Endothelial cell of umbilical vein (primary cell): Measurements from ENCODE around the gene PDHX. TPM values are rescaled to one million over a fixed set of nuclear protein-coding genes. Genes with fewer than 3 reads are reported as not detected.

Experiments used
- BruUV-seq: library from RNA; stranded (reverse); fragments of 400-500 nt; replicated peaks from 2 replicates; lab custom pipeline; 2021; lab: Mats Ljungman, UMichigan
- CTCF ChIA-PET: fragments of 300-600, 350-600 bp; sonication (Branson Sonifier 250); formaldehyde crosslinking; loops from one replicate; lab custom pipeline; 2021; ENCODE audit warnings: antibody characterized with exemption, inconsistent platforms; lab: Charles Lee
- POLR2A ChIA-PET: fragments of 300-600, 350-600 bp; sonication (Branson Sonifier 250); formaldehyde crosslinking; loops from one replicate; lab custom pipeline; 2021; ENCODE audit warnings: antibody characterized with exemption, inconsistent platforms; lab: Charles Lee
- DNase-seq: peaks from one replicate; pipeline ENCODE4 v3.0.0-alpha.2; 2011; ENCODE audit warnings: low read depth, low spot score
- FAIRE-seq: peaks from 2 replicates; lab custom pipeline; 2011; peaks lifted over from hg19 to GRCh38; lab: Jason Lieb, UNC
- H2AFZ ChIP-seq: 2 replicates; pipeline ENCODE4 v1.6.0; 2012; ENCODE audit warnings: low read depth, low read length, control low read depth, inconsistent platforms
- H3K27ac ChIP-seq: 2 replicates; pipeline ENCODE4 v1.5.1; 2011; ENCODE audit warnings: low read depth, mild to moderate bottlenecking, control low read depth, low read length, moderate library complexity; ENCODE audit not compliant: insufficient read depth
- H3K27me3 ChIP-seq, 2 experiments: 2 replicates each; pipeline versions ENCODE4 v1.6.0 to v1.6.1; 2011; ENCODE audit warnings: low read length in 2 of 2, mixed read lengths in 1 of 2; ENCODE audit not compliant: control insufficient read depth in 2 of 2, insufficient read depth in 2 of 2
- H3K36me3 ChIP-seq, 2 experiments: 2 replicates in 1 of 2; 3 replicates in 1 of 2; pipeline ENCODE4 v1.5.1; 2011; ENCODE audit warnings: low read length in 2 of 2, mild to moderate bottlenecking in 1 of 2, moderate library complexity in 1 of 2; ENCODE audit not compliant: control insufficient read depth in 2 of 2, insufficient read depth in 2 of 2; ENCODE audit errors: extremely low read depth in 1 of 2
- H3K4me1 ChIP-seq: 3 replicates; pipeline ENCODE4 v1.5.1; 2011; ENCODE audit warnings: mild to moderate bottlenecking, low read length; ENCODE audit not compliant: control insufficient read depth, insufficient read depth; ENCODE audit errors: extremely low read depth
- H3K4me2 ChIP-seq: 2 replicates; pipeline ENCODE4 v1.6.1; 2011; ENCODE audit warnings: low read length, control low read depth, mixed read lengths; ENCODE audit not compliant: insufficient read depth
- H3K4me3 ChIP-seq, 3 experiments: fragments of 200-600 bp in 1 of 3; sonication (generic), shearing (Covaris generic) in 1 of 3; replicated peaks in 1 of 3; 2 replicates each; pipeline ENCODE4 v1.5.1; 2011 to 2016; ENCODE audit warnings: control low read depth in 3 of 3, low read length in 3 of 3, mild to moderate bottlenecking in 2 of 3, inconsistent platforms in 1 of 3, low read depth in 1 of 3, moderate library complexity in 1 of 3; ENCODE audit not compliant: insufficient read depth in 1 of 3
- H3K79me2 ChIP-seq: 2 replicates; pipeline ENCODE4 v1.6.0; 2012; ENCODE audit warnings: low read length, inconsistent platforms; ENCODE audit not compliant: control insufficient read depth, insufficient read depth
- H3K9ac ChIP-seq: replicated peaks from 2 replicates; pipeline ENCODE3; 2011; ENCODE audit warnings: low read length, control low read depth; ENCODE audit not compliant: insufficient read depth; ENCODE audit errors: extremely low read depth
- H3K9me1 ChIP-seq: replicated peaks from 3 replicates; pipeline ENCODE4 v1.6.0; 2011; ENCODE audit warnings: mild to moderate bottlenecking, low read length; ENCODE audit not compliant: control insufficient read depth, insufficient read depth; ENCODE audit errors: extremely low read depth
- H3K9me3 ChIP-seq: replicated peaks from 2 replicates; pipeline ENCODE4 v1.5.1; 2012; ENCODE audit warnings: low read length, inconsistent platforms; ENCODE audit not compliant: control insufficient read depth, insufficient read depth
- H4K20me1 ChIP-seq: replicated peaks from 2 replicates; pipeline ENCODE3; 2011; ENCODE audit warnings: mild to moderate bottlenecking, low read length; ENCODE audit not compliant: control insufficient read depth, insufficient read depth; ENCODE audit errors: extremely low read depth
- CTCF ChIP-seq, 2 donors: IDR thresholded peaks; 1 replicate in 1 of 2; 2 replicates in 1 of 2; pipeline ENCODE4 v1.5.1; 2011; ENCODE audit warnings: low read length in 2 of 2, mild to moderate bottlenecking in 2 of 2, moderate library complexity in 2 of 2, control low read depth in 1 of 2, inconsistent platforms in 1 of 2, low read depth in 1 of 2; ENCODE audit not compliant: insufficient read depth in 1 of 2; ENCODE audit errors: extremely low read depth in 1 of 2
- EZH2 ChIP-seq: IDR thresholded peaks from 2 replicates; pipeline ENCODE4 v1.6.1; 2012; ENCODE audit warnings: borderline replicate concordance, low read depth, mild to moderate bottlenecking, moderate library complexity, low read length, inconsistent platforms; ENCODE audit not compliant: severe bottlenecking
- FOS ChIP-seq: IDR thresholded peaks from 2 replicates; pipeline ENCODE4 v1.6.1; 2011; ENCODE audit warnings: mild to moderate bottlenecking, low read length, moderate library complexity, borderline replicate concordance; ENCODE audit not compliant: insufficient read depth
- GATA2 ChIP-seq: IDR thresholded peaks from 2 replicates; pipeline ENCODE4 v1.7.0; 2011; ENCODE audit warnings: low read depth, mild to moderate bottlenecking, moderate library complexity, mixed read lengths, low read length; ENCODE audit not compliant: insufficient read length, insufficient read depth
- JUN ChIP-seq: IDR thresholded peaks from 2 replicates; pipeline ENCODE4 v1.6.1; 2011; ENCODE audit warnings: borderline replicate concordance, low read depth; ENCODE audit not compliant: insufficient read length, insufficient read depth
- MYC ChIP-seq: IDR thresholded peaks from one replicate; pipeline ENCODE4 v1.6.1; 2011; ENCODE audit warnings: mild to moderate bottlenecking, low read depth, low read length
- POLR2AphosphoS5 ChIP-seq: IDR thresholded peaks from 2 replicates; pipeline ENCODE4 v1.6.1; 2012; ENCODE audit warnings: low read depth, mild to moderate bottlenecking, control low read depth, low read length, moderate library complexity; ENCODE audit not compliant: insufficient read depth
- dilution Hi-C: fragments of 300-500 bp; cut with MboI; formaldehyde crosslinking; loops from one replicate; pipeline ENCODE4 v1.15.0; 2019; ENCODE audit warnings: low sequenced_read_pairs; ENCODE audit not compliant: extremely low pct_ligation_motif_present
- intact Hi-C: fragments of 100-400 bp; cut with micrococcal nuclease; formaldehyde crosslinking; loops from one replicate; pipeline ENCODE4 v1.10.0; 2022
- polyA plus RNA-seq, 4 experiments: library from polyadenylated mRNA; depleted of rRNA in 3 of 4; stranded (reverse) in 3 of 4; unstranded in 1 of 4; fragments of >200 nt; gene quantifications; 2 replicates each; pipeline versions ENCODE4 v1.2.1 to v1.2.3, GENCODE V29; 2011 to 2012; ENCODE audit warnings: missing spikeins in 1 of 4
- total RNA-seq: library from RNA; stranded (reverse); gene quantifications from 2 replicates; pipeline ENCODE4 v1.2.3, GENCODE V29; 2021
- TF ChIP-seq, protein P1 (sequence below): IDR thresholded peaks from 2 replicates; pipeline ENCODE4 v1.6.1; 2011; ENCODE audit not compliant: insufficient read depth, insufficient read length

PDHX gene
- total and polyA plus RNA-seq, 2 donors (not counting 3 experiments of a cell fraction or from before 2014, with no cell fraction given): 10.5 to 30.5 TPM

GRCh38 chr11:35010654-35011053 is 94.2 kb downstream of the PDHX start:
- no peak overlapping the region for H3K9ac ChIP-seq

DNA sequence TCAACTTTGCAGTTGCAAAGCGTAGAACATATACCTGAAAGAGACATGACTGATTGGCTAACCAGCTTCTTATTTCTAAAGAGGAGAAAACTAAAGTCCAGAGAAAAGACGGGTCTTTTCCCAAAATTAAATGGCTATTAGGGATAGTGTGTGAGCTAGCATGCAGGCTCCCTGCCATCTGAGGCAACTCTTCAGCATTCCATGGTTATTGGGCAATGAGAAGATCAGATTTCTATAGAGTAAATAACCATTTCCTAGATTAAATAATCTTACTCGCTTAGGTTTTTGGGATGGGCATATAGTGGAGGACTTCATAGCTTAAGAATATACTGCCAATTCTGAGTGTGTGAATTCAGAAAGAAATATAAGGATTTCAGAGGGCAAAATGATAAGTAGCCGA is 95.0 kb downstream of the PDHX start:
- Histone ChIP-seq H2AFZ (no peak overlapping the region), H3K36me3 (no peaks in the 10 kb centered on the region), H3K9me1 (no peaks in the 10 kb centered on the region), H3K9me3 (no peaks in the 10 kb centered on the region), H3K4me2 (no peak overlapping the region), H3K4me3 (no peak overlapping the region), H3K79me2 (no peaks in the 10 kb centered on the region), H3K9ac (no peak overlapping the region), H3K4me1 (no peaks in the 10 kb centered on the region), H4K20me1 (no peaks in the 10 kb centered on the region), H3K27ac (no peak overlapping the region), H3K27me3 (no peaks in the 10 kb centered on the region)
- DNase-seq (no peak), FAIRE-seq (no peak)
- TF ChIP-seq EZH2 (no peak), GATA2 (no peak), MYC (no peak), CTCF (IDR thresholded peaks at IDR 0.05; ENCODE audit: extremely low read depth in 1 of 2, insufficient read depth in 1 of 2, low read depth in 1 of 2, low read length in 2 of 2) (no peak), POLR2AphosphoS5 (no peak), FOS (no peak)
- TF ChIP-seq, protein P1, sequence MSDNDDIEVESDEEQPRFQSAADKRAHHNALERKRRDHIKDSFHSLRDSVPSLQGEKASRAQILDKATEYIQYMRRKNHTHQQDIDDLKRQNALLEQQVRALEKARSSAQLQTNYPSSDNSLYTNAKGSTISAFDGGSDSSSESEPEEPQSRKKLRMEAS: no peak
- BruUV-seq: no TSS peak
- ChIA-PET CTCF (interaction anchor here (0.8 to 3.0 kb wide), 3 partner anchors 9 to 50 kb away, joined by 3 to 8 read pairs (median 3); no protein-coding TSS in a partner anchor), POLR2A (interaction anchor here (0.6 kb wide), 1 partner anchor 58 kb away, joined by 3 read pairs; no protein-coding TSS in a partner anchor)
- intact Hi-C loops (no loop called here), dilution Hi-C loops (no loop called here)

More at GRCh38 chr11:35010654-35011053, 94.2 kb downstream of the PDHX start:
- H3K4me3 ChIP-seq: no peak overlapping the region
- no peak for TF ChIP-seq JUN
- no peak overlapping the region for H3K4me2 ChIP-seq
- no peak overlapping the region for H2AFZ ChIP-seq
- POLR2A ChIA-PET: no interaction called here
- H3K9me3 ChIP-seq: no peaks in the 10 kb centered on the region
- no peaks in the 10 kb centered on the region for H3K9me1 ChIP-seq
- H3K4me1 ChIP-seq: no peaks in the 10 kb centered on the region
- DNase-seq (no peak), FAIRE-seq (no peak)
- H4K20me1 ChIP-seq: no peaks in the 10 kb centered on the region
- no peaks in the 10 kb centered on the region for H3K79me2 ChIP-seq
- no peak overlapping the region for H3K27ac ChIP-seq
- intact Hi-C loops (no loop called here), dilution Hi-C loops (no loop called here)
- no peaks in the 10 kb centered on the region for H3K36me3 ChIP-seq
- CTCF ChIA-PET: interaction anchor here (0.8 to 3.0 kb wide), 4 partner anchors 10 to 51 kb away, joined by 3 to 8 read pairs (median 4); no protein-coding TSS in a partner anchor
- no TSS peak for BruUV-seq
- H3K27me3 ChIP-seq: no peaks in the 10 kb centered on the region
